HL-60 (cell line): Measurements from ENCODE around the gene NME7.
"Not testable (repeated sequence)": the region's sequence is repeated elsewhere in the genome, so short reads cannot be mapped to it uniquely, and the experiment has no call there.

ENCODE experiments used
- DNase-seq, 2 experiments: peaks; one replicate each; pipeline ENCODE4 v3.0.0-alpha.2; 2010 to 2020; ENCODE audit warnings: low read depth in 1 of 2, low spot score in 1 of 2
- H3K27ac ChIP-seq: fragments of 250-450 bp; sonication (Bioruptor Pico); replicated peaks from 2 replicates; pipeline ENCODE4 v1.5.1; 2020; ENCODE audit warnings: mild to moderate bottlenecking, moderate library complexity
- H3K27me3 ChIP-seq: fragments of 250-450 bp; sonication (Bioruptor Pico); 2 replicates; pipeline ENCODE4 v1.5.1; 2021; ENCODE audit warnings: mild to moderate bottlenecking, moderate library complexity; ENCODE audit not compliant: insufficient read depth, poor library complexity, severe bottlenecking
- H3K4me3 ChIP-seq: replicated peaks from 2 replicates; pipeline ENCODE4 v1.5.1; 2011; ENCODE audit warnings: mild to moderate bottlenecking, control low read depth, low read length; ENCODE audit not compliant: insufficient read depth
- GABPA ChIP-seq: IDR thresholded peaks from 2 replicates; pipeline ENCODE4 v1.6.1; 2012; ENCODE audit warnings: low read depth
- POLR2AphosphoS5 ChIP-seq: IDR thresholded peaks from 2 replicates; pipeline ENCODE4 v1.6.1; 2012; ENCODE audit warnings: low read depth
- SPI1 ChIP-seq: IDR thresholded peaks from 2 replicates; pipeline ENCODE4 v1.6.1; 2012; ENCODE audit warnings: low read depth, mild to moderate bottlenecking, borderline replicate concordance
- TF ChIP-seq, protein P1 (sequence below): IDR thresholded peaks from 2 replicates; pipeline ENCODE4 v1.6.1; 2012; ENCODE audit warnings: low read depth; ENCODE audit not compliant: insufficient replicate concordance
- TF ChIP-seq, protein P2 (sequence below): IDR thresholded peaks from one replicate; pipeline ENCODE4 v1.5.1; 2011; ENCODE audit warnings: low read length, control low read depth, inconsistent platforms; ENCODE audit not compliant: insufficient read depth

Gene NME7

DNA sequence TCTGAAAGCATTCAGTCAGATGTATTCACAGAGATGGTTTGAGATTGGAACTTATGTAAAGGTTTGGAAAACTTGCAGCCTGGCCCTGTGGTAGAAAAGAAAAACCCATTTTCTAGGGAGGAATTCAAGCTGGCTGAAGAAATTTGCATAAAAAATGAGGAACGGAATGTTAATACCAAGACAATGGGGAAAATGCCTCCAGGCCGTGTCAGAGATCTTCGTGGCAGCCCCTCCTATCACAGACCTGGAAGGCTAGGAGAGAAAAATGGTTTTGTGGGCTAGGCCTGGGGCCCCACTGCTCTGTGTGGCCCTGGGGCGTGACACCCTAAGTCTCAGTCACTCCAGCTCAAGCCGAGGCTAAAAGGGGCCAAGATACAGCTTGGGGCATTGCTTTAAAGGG, 26.7 kb downstream of the NME7 start:
- DNase-seq, result no peak
- TF ChIP-seq SPI1, result no peak
- TF ChIP-seq, protein P1, sequence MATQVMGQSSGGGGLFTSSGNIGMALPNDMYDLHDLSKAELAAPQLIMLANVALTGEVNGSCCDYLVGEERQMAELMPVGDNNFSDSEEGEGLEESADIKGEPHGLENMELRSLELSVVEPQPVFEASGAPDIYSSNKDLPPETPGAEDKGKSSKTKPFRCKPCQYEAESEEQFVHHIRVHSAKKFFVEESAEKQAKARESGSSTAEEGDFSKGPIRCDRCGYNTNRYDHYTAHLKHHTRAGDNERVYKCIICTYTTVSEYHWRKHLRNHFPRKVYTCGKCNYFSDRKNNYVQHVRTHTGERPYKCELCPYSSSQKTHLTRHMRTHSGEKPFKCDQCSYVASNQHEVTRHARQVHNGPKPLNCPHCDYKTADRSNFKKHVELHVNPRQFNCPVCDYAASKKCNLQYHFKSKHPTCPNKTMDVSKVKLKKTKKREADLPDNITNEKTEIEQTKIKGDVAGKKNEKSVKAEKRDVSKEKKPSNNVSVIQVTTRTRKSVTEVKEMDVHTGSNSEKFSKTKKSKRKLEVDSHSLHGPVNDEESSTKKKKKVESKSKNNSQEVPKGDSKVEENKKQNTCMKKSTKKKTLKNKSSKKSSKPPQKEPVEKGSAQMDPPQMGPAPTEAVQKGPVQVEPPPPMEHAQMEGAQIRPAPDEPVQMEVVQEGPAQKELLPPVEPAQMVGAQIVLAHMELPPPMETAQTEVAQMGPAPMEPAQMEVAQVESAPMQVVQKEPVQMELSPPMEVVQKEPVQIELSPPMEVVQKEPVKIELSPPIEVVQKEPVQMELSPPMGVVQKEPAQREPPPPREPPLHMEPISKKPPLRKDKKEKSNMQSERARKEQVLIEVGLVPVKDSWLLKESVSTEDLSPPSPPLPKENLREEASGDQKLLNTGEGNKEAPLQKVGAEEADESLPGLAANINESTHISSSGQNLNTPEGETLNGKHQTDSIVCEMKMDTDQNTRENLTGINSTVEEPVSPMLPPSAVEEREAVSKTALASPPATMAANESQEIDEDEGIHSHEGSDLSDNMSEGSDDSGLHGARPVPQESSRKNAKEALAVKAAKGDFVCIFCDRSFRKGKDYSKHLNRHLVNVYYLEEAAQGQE, result no peak
- no peak for TF ChIP-seq POLR2AphosphoS5
- TF ChIP-seq GABPA, result no peak
- TF ChIP-seq, protein P2, sequence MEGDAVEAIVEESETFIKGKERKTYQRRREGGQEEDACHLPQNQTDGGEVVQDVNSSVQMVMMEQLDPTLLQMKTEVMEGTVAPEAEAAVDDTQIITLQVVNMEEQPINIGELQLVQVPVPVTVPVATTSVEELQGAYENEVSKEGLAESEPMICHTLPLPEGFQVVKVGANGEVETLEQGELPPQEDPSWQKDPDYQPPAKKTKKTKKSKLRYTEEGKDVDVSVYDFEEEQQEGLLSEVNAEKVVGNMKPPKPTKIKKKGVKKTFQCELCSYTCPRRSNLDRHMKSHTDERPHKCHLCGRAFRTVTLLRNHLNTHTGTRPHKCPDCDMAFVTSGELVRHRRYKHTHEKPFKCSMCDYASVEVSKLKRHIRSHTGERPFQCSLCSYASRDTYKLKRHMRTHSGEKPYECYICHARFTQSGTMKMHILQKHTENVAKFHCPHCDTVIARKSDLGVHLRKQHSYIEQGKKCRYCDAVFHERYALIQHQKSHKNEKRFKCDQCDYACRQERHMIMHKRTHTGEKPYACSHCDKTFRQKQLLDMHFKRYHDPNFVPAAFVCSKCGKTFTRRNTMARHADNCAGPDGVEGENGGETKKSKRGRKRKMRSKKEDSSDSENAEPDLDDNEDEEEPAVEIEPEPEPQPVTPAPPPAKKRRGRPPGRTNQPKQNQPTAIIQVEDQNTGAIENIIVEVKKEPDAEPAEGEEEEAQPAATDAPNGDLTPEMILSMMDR, result no peak
- H3K27ac ChIP-seq, result no peak overlapping the region
- H3K4me3 ChIP-seq, result no peak overlapping the region
- no peaks in the 10 kb centered on the region for H3K27me3 ChIP-seq

DNA sequence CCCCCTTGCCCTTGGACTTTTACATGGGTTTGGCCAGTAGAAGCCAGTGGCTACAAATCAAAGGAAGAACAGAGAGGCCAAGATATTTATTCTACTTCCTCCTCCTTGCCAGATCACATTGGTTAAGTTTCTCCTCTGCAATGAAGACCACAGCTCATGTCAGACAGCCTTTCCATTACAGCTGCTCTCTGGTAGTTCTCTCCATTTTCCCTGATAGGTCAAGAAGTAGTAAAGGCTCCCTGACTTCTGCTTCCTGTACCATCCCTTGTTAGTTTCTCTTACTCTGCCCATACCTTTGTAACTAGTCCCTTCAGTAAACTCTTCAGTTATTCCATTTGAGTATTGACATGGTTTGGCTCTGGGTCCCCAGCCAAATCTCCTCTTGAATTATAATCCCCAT, 27.8 kb downstream of the NME7 start:
- no peak for DNase-seq
- TF ChIP-seq POLR2AphosphoS5 (no peak), SPI1 (no peak), GABPA (no peak)
- TF ChIP-seq, protein P2, result no peak
- TF ChIP-seq, protein P1, result no peak
- Histone ChIP-seq H3K4me3 (no peak overlapping the region), H3K27ac (no peak overlapping the region), H3K27me3 (no peaks in the 10 kb centered on the region)

DNA sequence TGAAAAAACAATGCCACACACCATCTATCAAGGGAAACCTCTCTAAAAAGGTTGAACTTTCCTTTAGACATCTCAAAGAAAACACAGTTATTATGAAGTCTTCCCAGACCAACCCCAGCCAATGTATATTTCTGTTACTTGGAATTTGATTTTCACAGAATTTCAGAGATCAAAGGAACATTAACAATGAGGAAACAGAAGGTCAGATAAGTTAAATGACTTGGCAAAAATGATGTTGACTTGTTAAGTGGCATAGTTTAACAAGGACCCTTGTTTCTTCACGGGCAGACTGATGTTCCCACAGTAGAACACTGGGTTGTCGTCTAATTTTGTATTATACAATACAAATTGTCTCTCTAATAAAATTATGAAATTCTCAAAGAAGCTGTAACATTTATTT, 29.0 kb downstream of the NME7 start:
- H3K4me3 ChIP-seq, result no peak overlapping the region
- TF ChIP-seq POLR2AphosphoS5, result no peak
- TF ChIP-seq, protein P2, result no peak
- TF ChIP-seq, protein P1, result no peak
- TF ChIP-seq SPI1, result no peak
- no peak for TF ChIP-seq GABPA

DNA sequence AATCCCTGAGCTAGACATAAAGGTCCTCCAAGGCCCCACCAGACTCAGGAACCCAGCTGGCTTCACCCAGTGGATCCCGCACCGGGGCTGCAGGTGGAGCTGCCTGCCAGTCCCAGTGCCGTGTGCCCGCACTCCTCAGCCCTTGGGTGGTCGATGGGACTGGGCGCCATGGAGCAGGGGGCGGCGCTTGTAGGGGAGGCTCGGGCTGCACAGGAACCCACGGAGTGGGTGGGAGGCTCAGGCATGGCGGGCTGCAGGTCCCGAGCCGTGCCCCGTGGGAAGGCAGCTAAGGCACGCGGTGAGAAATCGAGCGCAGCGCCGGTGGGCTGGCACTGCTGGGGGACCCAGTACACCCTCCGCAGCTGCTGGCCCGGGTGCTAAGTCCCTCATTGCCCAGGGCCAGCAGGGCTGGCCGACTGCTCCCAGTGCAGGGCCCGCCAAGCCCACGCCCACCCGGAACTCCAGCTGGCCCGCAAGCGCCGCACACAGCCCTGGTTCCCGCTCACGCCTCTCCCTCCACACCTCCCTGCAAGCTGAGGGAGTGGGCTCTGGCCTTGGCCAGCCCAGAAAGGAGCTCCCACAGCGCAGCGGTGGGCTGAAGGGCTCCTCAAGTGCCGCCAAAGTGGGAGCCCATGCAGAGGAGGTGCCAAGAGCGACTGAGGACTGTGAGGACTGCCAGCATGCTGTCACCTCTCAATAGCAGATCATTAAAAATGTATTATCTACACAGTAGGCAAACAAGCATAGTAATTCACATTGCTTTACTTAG, 30.5 kb downstream of the NME7 start:
- H3K27ac ChIP-seq, H3K27me3 ChIP-seq, H3K4me3 ChIP-seq, DNase-seq: not testable (repeated sequence)

More for the DNA sequence above, 29.0 kb downstream of the NME7 start:
- Histone ChIP-seq H3K27ac (no peak overlapping the region), H3K27me3 (no peaks in the 10 kb centered on the region)
- DNase-seq, result no peak

DNA sequence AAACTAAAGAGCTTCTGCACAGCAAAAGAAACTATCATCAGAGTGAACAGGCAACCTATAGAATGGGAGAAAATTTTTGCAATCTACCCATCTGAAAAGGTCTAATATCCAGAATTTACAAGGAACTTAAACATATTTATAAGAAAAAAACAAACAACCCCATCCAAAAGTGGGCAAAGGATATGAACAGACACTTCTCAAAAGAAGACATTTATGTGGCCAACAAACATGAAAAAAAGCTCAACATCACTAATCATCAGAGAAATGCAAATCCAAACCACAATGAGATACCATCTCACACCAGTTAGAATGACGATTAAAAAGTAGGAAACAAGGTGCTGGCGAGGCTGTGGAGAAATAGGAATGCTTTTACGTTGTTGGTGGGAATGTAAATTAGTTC, 32.9 kb downstream of the NME7 start:
- not testable (repeated sequence) for H3K27me3 ChIP-seq, H3K27ac ChIP-seq, H3K4me3 ChIP-seq, DNase-seq
